ENCODE data around the gene SF3A1.

The SF3A1 gene

GRCh38 chr22:30333707-30334087 is 23.0 kb downstream of the SF3A1 start:
- Histone ChIP-seq H4K20me1 (ENCODE audit: insufficient read depth) (no peaks in the 10 kb centered on the region), H2AFZ (ENCODE audit: low read depth) (no peak overlapping the region), H3K27me3 (ENCODE audit: insufficient read depth, low read depth) (no peaks in the 10 kb centered on the region), H3K36me3 (ENCODE audit: insufficient read depth) (no peaks in the 10 kb centered on the region; the same call in 1 of the 2 replicates), H3K4me3 (IDR thresholded peaks at IDR 0.05; ENCODE audit: insufficient read depth, low read depth, low read length) (no peak overlapping the region), H3K9ac (no peak overlapping the region), H3K4me1 (ENCODE audit: low read depth, poor library complexity, severe bottlenecking) (no peaks in the 10 kb centered on the region), H3K27ac (no peak overlapping the region), H3K4me2 (no peak overlapping the region), H3K79me2 (ENCODE audit: insufficient read depth, low read depth) (no peaks in the 10 kb centered on the region)
- TF ChIP-seq CTCF (conservative IDR thresholded peaks at IDR 0.05; ENCODE audit: low read depth, low read length) = no peak

DNA sequence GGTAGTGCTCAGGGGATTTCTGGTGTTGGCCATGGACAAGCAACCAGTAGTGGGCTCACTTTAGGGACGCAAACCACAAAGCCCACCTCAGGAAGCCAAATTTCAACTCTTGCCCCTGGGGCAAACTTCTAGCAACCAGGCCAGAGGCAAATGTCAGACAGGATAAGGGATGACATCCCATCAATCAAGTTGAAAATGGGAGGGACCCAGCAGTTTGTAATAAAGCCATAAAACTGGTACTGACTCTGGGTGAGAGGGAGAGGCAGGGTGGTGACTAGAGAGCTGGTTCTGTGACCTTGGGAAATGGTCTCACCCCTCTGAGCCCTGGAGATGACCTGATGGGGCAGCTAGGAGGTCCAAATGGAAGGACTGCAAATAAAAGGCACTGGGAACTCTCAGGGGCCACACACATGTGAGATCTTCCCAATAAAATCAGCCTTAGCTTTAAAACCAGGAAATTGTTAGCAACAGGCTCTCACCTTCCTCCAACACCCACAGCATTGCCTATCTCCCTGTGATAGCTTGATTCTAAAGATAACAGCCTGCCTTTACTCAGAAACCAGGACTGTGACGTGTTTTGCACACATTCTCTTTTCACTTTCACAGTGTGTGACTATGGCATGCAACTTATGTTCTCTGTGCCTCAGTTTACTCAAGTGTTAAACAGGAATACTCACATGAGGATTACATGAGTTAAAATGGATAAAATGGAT is 23.5 kb downstream of the SF3A1 start:
- H3K4me1 ChIP-seq (ENCODE audit: low read depth, poor library complexity, severe bottlenecking) = peaks cover 2% of the 10 kb centered on the region
- H3K27ac ChIP-seq = no peak overlapping the region
- no peak overlapping the region for H2AFZ ChIP-seq (ENCODE audit: low read depth)
- no peaks in the 10 kb centered on the region for H3K79me2 ChIP-seq (ENCODE audit: insufficient read depth, low read depth)
- H3K27me3 ChIP-seq (ENCODE audit: insufficient read depth, low read depth) = no peaks in the 10 kb centered on the region
- H3K9ac ChIP-seq = no peak overlapping the region
- no peak overlapping the region for H3K4me3 ChIP-seq (IDR thresholded peaks at IDR 0.05; ENCODE audit: insufficient read depth, low read depth, low read length)
- H3K4me2 ChIP-seq = no peak overlapping the region
- no peaks in the 10 kb centered on the region for H4K20me1 ChIP-seq (ENCODE audit: insufficient read depth)
- no peak for TF ChIP-seq CTCF (conservative IDR thresholded peaks at IDR 0.05; ENCODE audit: low read depth, low read length)
- no peaks in the 10 kb centered on the region; the same call in 1 of the 2 replicates for H3K36me3 ChIP-seq (ENCODE audit: insufficient read depth)

DNA sequence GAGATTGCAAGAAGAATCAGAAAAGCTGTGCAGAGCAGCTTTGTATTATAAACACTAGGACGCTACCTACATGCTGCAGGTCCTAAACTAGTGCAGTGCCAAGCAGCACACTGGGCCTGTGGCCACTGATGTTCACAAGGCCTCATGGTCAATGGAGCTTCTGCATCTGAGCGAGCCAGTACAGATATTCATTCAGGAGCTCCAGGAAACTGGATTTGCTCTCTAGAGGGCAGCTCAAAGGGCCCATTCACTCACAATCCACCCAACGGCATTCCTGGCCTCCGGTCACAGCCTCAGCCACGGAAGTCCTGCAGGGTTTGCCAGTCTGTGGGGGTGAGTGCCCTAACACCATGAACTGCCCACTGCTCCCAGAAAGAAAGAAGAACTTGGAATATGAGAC is 24.1 kb downstream of the SF3A1 start:
- Histone ChIP-seq H3K36me3 (ENCODE audit: insufficient read depth) (no peaks in the 10 kb centered on the region; the same call in 1 of the 2 replicates), H3K4me1 (ENCODE audit: low read depth, poor library complexity, severe bottlenecking) (peaks cover 8% of the 10 kb centered on the region), H3K9ac (no peak overlapping the region), H3K4me2 (no peak overlapping the region), H3K27ac (no peak overlapping the region), H3K79me2 (ENCODE audit: insufficient read depth, low read depth) (no peaks in the 10 kb centered on the region), H3K27me3 (ENCODE audit: insufficient read depth, low read depth) (no peaks in the 10 kb centered on the region), H3K4me3 (IDR thresholded peaks at IDR 0.05; ENCODE audit: insufficient read depth, low read depth, low read length) (no peak overlapping the region), H2AFZ (ENCODE audit: low read depth) (no peak overlapping the region), H4K20me1 (ENCODE audit: insufficient read depth) (no peaks in the 10 kb centered on the region)
- no peak for TF ChIP-seq CTCF (conservative IDR thresholded peaks at IDR 0.05; ENCODE audit: low read depth, low read length)

DNA sequence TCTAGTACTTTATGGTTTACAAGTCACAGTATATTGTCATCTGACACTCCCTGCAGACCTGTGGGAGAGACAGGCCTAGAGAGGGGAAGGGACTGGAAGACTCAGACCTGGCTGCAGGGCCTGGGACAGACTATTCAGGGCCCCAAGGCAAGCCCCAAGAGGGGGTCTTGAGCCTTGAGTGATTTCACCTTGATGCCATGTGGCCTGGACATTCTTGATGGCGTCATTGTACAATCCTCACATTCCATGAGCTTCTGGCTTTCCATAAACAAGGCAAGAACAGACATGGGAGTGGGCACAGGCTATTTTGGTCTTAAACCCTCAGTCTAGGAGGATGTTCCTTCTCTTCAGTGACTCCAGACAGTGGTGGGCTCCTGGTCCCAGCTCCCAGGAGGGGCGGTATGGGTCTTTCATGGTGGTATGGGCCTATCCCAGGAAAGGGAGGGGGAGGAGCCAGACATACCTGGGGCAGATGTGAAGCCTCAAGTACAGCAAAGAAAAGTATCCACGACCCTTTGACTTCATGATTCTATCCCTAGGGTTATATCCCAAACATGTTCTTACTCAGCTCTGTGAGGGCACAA is 28.1 kb downstream of the SF3A1 start:
- Histone ChIP-seq H3K4me2 (no peak overlapping the region), H3K4me1 (ENCODE audit: low read depth, poor library complexity, severe bottlenecking) (peaks cover 37% of the 10 kb centered on the region), H4K20me1 (ENCODE audit: insufficient read depth) (no peaks in the 10 kb centered on the region), H3K36me3 (ENCODE audit: insufficient read depth) (no peaks in the 10 kb centered on the region), H3K4me3 (IDR thresholded peaks at IDR 0.05; ENCODE audit: insufficient read depth, low read depth, low read length) (no peak overlapping the region), H2AFZ (ENCODE audit: low read depth) (no peak overlapping the region), H3K79me2 (ENCODE audit: insufficient read depth, low read depth) (peaks cover 14% of the 10 kb centered on the region; the same call in 1 of the 2 replicates), H3K9ac (no peak overlapping the region), H3K27me3 (ENCODE audit: insufficient read depth, low read depth) (no peaks in the 10 kb centered on the region), H3K27ac (no peak overlapping the region)
- no peak for TF ChIP-seq CTCF (conservative IDR thresholded peaks at IDR 0.05; ENCODE audit: low read depth, low read length)

Data from KMS-11 (cell line).